Suprapubic skin (tissue), 3 donors: ENCODE measurements around the gene PPFIA4.

ENCODE experiments used
- CTCF ChIP-seq, 2 donors: fragments of 200-600 bp in 1 of 2; fragments of 450-650 bp in 1 of 2; sonication (generic) in 1 of 2; IDR thresholded peaks; one replicate each; pipeline ENCODE4 v1.5.1; 2016 to 2019; ENCODE audit warnings: antibody characterized with exemption in 2 of 2, mild to moderate bottlenecking in 1 of 2, moderate library complexity in 1 of 2
- POLR2AphosphoS5 ChIP-seq, 3 donors: sonication (generic); formaldehyde crosslinking; IDR thresholded peaks; one replicate each; pipeline ENCODE4 v1.6.1; 2017; ENCODE audit warnings: antibody characterized with exemption in 3 of 3

- TF ChIP-seq CTCF (IDR thresholded peaks at IDR 0.05) (no peak), POLR2AphosphoS5 (IDR thresholded peaks at IDR 0.05) (no peak)
Observed at GRCh38 chr1:203074610-203075009, 48.3 kb downstream of the PPFIA4 start.
